Neural cell (in vitro differentiated cells): ENCODE results near the gene NACA. TPM values are rescaled to one million over a fixed set of nuclear protein-coding genes. Genes with fewer than 3 reads are reported as not detected.

Source experiments
- H2AFZ ChIP-seq: fragments of 200-600, 300-800 bp; sonication (generic), shearing (Covaris generic); 2 replicates; pipeline ENCODE4 v1.6.0; 2014; ENCODE audit warnings: low read depth, mild to moderate bottlenecking, antibody characterized with exemption, low read length, moderate library complexity
- H3F3A ChIP-seq: fragments of 200-600 bp; shearing (Covaris generic); 2 replicates; pipeline ENCODE4 v1.6.1; 2016; ENCODE audit warnings: mild to moderate bottlenecking, moderate library complexity, mixed read lengths, antibody characterized with exemption, low read length; ENCODE audit not compliant: insufficient read depth, poor library complexity, severe bottlenecking
- H3K27ac ChIP-seq: fragments of 200-600, 300-800 bp; sonication (generic), shearing (Covaris generic); 2 replicates; pipeline ENCODE4 v1.5.1; 2014; ENCODE audit warnings: mild to moderate bottlenecking, low read length, moderate library complexity
- H3K27me3 ChIP-seq: fragments of 300-800, 200-600 bp; sonication (generic), shearing (Covaris generic); 2 replicates; pipeline ENCODE4 v1.6.0; 2014; ENCODE audit warnings: mild to moderate bottlenecking, low read depth, low read length, moderate library complexity; ENCODE audit not compliant: insufficient read depth
- H3K36me3 ChIP-seq: fragments of 300-800, 200-600 bp; sonication (generic), shearing (Covaris generic); 2 replicates; pipeline ENCODE4 v1.5.1; 2014; ENCODE audit warnings: mild to moderate bottlenecking, antibody characterized with exemption, low read length, moderate library complexity; ENCODE audit not compliant: insufficient read depth
- H3K4me2 ChIP-seq: fragments of 300-800, 200-600 bp; sonication (generic), shearing (Covaris generic); 2 replicates; pipeline ENCODE4 v1.6.0; 2014; ENCODE audit warnings: mild to moderate bottlenecking, low read length
- H3K4me3 ChIP-seq: fragments of 300-800, 200-600 bp; sonication (generic), shearing (Covaris generic); 2 replicates; pipeline ENCODE4 v1.5.1; 2014; ENCODE audit warnings: mild to moderate bottlenecking, low read length, moderate library complexity
- H3K79me2 ChIP-seq: fragments of 200-600 bp; shearing (Covaris generic); replicated peaks from 2 replicates; pipeline ENCODE4 v1.6.0; 2014; ENCODE audit warnings: mild to moderate bottlenecking, low read length, moderate library complexity; ENCODE audit not compliant: insufficient read depth
- H3K9ac ChIP-seq: fragments of 300-800, 200-600 bp; sonication (generic), shearing (Covaris generic); 2 replicates; pipeline ENCODE4 v1.6.1; 2016; ENCODE audit warnings: mild to moderate bottlenecking, low read length, mixed read lengths
- H3K9me2 ChIP-seq: fragments of 200-600 bp; shearing (Covaris generic); 2 replicates; pipeline ENCODE4 v1.6.1; 2016; ENCODE audit warnings: mild to moderate bottlenecking, low read length, mixed read lengths; ENCODE audit not compliant: insufficient read depth
- H3K9me3 ChIP-seq: fragments of 200-600, 300-800 bp; sonication (generic), shearing (Covaris generic); 2 replicates; pipeline ENCODE4 v1.6.1; 2016; ENCODE audit warnings: mild to moderate bottlenecking, mixed run types, low read length, moderate library complexity, mixed read lengths
- H4K20me1 ChIP-seq: fragments of 200-600 bp; shearing (Covaris generic); 2 replicates; pipeline ENCODE4 v1.6.1; 2016; ENCODE audit warnings: mild to moderate bottlenecking, mixed run types; ENCODE audit not compliant: insufficient read depth
- EP300 ChIP-seq: fragments of 450-650 bp; conservative IDR thresholded peaks from 2 replicates; pipeline ENCODE4 v1.6.1; 2014; ENCODE audit warnings: antibody characterized with exemption, mild to moderate bottlenecking, moderate library complexity; ENCODE audit not compliant: poor library complexity, severe bottlenecking
- EZH2 ChIP-seq: fragments of 200-600, 300-800 bp; shearing (Covaris generic), sonication (generic); IDR thresholded peaks from 2 replicates; pipeline ENCODE4 v1.6.1; 2014; ENCODE audit warnings: antibody characterized with exemption, low read length, borderline replicate concordance, mild to moderate bottlenecking; ENCODE audit not compliant: insufficient read depth, poor library complexity, severe bottlenecking
- MXI1 ChIP-seq: fragments of 450-650 bp; conservative IDR thresholded peaks from 2 replicates; pipeline ENCODE4 v1.6.1; 2014; ENCODE audit warnings: antibody characterized with exemption, mild to moderate bottlenecking; ENCODE audit not compliant: poor library complexity, severe bottlenecking
- POLR2AphosphoS5 ChIP-seq: IDR thresholded peaks from 2 replicates; pipeline ENCODE4 v1.6.1; 2012
- RAD21 ChIP-seq: fragments of 450-650 bp; conservative IDR thresholded peaks from 2 replicates; pipeline ENCODE4 v1.6.1; 2014; ENCODE audit warnings: antibody characterized with exemption, mild to moderate bottlenecking, moderate library complexity
- SMC3 ChIP-seq: fragments of 450-650 bp; conservative IDR thresholded peaks from 2 replicates; pipeline ENCODE4 v1.6.1; 2014; ENCODE audit warnings: antibody characterized with exemption, mild to moderate bottlenecking, moderate library complexity; ENCODE audit not compliant: poor library complexity
- TAF1 ChIP-seq: IDR thresholded peaks from 2 replicates; pipeline ENCODE4 v1.6.1; 2012; ENCODE audit warnings: low read depth
- polyA plus RNA-seq: library from polyadenylated mRNA; depleted of rRNA; stranded (reverse); fragments of >200 nt; gene quantifications from 2 replicates; pipeline ENCODE4 v1.2.3, GENCODE V29; 2014
- TF ChIP-seq, protein P1 (sequence below): fragments of 450-650 bp; IDR thresholded peaks from 2 replicates; pipeline ENCODE4 v1.5.1; 2014; ENCODE audit warnings: antibody characterized with exemption, mild to moderate bottlenecking, moderate library complexity; ENCODE audit not compliant: poor library complexity, severe bottlenecking
- TF ChIP-seq, protein P2 (sequence below): IDR thresholded peaks from 2 replicates; pipeline ENCODE4 v1.6.1; 2012; ENCODE audit warnings: borderline replicate concordance

Gene NACA
- polyA plus RNA-seq, 1 donor from 2014 or later: 1,797 TPM

DNA sequence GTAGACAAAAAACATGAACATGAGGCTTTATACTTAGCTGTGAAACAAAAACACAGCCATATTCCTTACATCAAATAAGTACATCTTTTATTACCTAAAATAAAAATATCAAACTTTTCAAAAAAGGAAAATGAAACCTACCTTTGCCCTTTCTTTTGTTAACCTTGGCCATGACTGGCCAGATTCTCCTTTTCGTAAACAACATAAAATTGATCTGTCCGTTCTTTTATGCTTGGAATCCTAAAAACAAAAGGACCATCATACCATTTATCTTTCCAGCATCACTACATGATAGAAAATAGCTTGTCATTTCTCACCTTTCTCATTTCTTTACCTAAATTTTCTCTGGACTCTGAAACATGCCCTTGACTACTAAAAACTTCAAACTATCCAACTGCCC lies 53.5 kb downstream of the NACA start:
- Histone ChIP-seq H2AFZ (no peak overlapping the region), H3K9me2 (no peaks in the 10 kb centered on the region), H4K20me1 (no peaks in the 10 kb centered on the region), H3K4me3 (no peak overlapping the region), H3K4me2 (no peak overlapping the region), H3F3A (no peaks in the 10 kb centered on the region), H3K79me2 (peaks cover 33% of the 10 kb centered on the region), H3K27me3 (no peaks in the 10 kb centered on the region), H3K27ac (no peak overlapping the region), H3K36me3 (peaks cover 4% of the 10 kb centered on the region), H3K9me3 (no peaks in the 10 kb centered on the region), H3K9ac (no peak overlapping the region)
- TF ChIP-seq TAF1 (no peak), MXI1 (no peak), SMC3 (no peak), EP300 (no peak), POLR2AphosphoS5 (no peak), RAD21 (no peak), EZH2 (no peak)
- TF ChIP-seq, protein P1, sequence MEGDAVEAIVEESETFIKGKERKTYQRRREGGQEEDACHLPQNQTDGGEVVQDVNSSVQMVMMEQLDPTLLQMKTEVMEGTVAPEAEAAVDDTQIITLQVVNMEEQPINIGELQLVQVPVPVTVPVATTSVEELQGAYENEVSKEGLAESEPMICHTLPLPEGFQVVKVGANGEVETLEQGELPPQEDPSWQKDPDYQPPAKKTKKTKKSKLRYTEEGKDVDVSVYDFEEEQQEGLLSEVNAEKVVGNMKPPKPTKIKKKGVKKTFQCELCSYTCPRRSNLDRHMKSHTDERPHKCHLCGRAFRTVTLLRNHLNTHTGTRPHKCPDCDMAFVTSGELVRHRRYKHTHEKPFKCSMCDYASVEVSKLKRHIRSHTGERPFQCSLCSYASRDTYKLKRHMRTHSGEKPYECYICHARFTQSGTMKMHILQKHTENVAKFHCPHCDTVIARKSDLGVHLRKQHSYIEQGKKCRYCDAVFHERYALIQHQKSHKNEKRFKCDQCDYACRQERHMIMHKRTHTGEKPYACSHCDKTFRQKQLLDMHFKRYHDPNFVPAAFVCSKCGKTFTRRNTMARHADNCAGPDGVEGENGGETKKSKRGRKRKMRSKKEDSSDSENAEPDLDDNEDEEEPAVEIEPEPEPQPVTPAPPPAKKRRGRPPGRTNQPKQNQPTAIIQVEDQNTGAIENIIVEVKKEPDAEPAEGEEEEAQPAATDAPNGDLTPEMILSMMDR: no peak
- TF ChIP-seq, protein P2, sequence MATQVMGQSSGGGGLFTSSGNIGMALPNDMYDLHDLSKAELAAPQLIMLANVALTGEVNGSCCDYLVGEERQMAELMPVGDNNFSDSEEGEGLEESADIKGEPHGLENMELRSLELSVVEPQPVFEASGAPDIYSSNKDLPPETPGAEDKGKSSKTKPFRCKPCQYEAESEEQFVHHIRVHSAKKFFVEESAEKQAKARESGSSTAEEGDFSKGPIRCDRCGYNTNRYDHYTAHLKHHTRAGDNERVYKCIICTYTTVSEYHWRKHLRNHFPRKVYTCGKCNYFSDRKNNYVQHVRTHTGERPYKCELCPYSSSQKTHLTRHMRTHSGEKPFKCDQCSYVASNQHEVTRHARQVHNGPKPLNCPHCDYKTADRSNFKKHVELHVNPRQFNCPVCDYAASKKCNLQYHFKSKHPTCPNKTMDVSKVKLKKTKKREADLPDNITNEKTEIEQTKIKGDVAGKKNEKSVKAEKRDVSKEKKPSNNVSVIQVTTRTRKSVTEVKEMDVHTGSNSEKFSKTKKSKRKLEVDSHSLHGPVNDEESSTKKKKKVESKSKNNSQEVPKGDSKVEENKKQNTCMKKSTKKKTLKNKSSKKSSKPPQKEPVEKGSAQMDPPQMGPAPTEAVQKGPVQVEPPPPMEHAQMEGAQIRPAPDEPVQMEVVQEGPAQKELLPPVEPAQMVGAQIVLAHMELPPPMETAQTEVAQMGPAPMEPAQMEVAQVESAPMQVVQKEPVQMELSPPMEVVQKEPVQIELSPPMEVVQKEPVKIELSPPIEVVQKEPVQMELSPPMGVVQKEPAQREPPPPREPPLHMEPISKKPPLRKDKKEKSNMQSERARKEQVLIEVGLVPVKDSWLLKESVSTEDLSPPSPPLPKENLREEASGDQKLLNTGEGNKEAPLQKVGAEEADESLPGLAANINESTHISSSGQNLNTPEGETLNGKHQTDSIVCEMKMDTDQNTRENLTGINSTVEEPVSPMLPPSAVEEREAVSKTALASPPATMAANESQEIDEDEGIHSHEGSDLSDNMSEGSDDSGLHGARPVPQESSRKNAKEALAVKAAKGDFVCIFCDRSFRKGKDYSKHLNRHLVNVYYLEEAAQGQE: no peak

DNA sequence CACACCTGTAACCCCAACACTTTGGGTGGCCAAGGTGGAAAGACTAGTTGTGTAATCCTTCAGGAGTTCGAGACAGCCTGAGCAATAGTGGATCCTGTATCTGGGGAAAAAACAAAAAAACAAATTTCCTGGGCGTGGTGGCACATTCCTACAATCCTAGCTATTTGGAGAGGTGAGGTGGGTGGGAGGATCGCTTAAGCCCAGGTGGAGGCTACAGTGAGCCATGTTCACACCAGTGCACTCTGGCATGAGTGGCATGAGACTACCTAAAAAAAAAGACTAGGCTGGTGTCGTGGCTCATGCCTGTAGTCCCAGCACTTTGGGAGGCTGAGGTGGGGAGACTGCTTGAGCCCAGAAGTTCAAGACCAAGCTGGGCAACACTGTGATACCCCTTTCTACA lies 54.3 kb downstream of the NACA start:
- H2AFZ ChIP-seq: no peak overlapping the region
- no peak overlapping the region for H3K9ac ChIP-seq
- H3K9me2 ChIP-seq: no peaks in the 10 kb centered on the region
- TF ChIP-seq POLR2AphosphoS5: no peak
- TF ChIP-seq, protein P2: no peak
- TF ChIP-seq, protein P1: no peak
- no peak for TF ChIP-seq RAD21
- no peak for TF ChIP-seq SMC3
- no peak for TF ChIP-seq TAF1
- H3K36me3 ChIP-seq: peaks cover 4% of the 10 kb centered on the region
- H3K9me3 ChIP-seq: no peaks in the 10 kb centered on the region
- no peak overlapping the region for H3K27ac ChIP-seq
- H3K4me2 ChIP-seq: no peak overlapping the region
- H3K4me3 ChIP-seq: no peak overlapping the region
- H3F3A ChIP-seq: no peaks in the 10 kb centered on the region
- H3K27me3 ChIP-seq: no peaks in the 10 kb centered on the region
- no peaks in the 10 kb centered on the region for H4K20me1 ChIP-seq
- peaks cover 25% of the 10 kb centered on the region for H3K79me2 ChIP-seq
